Activated effector memory CD4-positive, alpha-beta T cell treated with anti-CD3 and anti-CD28 coated beads, Interleukin-2, amount 50 U/mL, for 16 hours (primary cell): ENCODE data around the gene WAPL.

Experiments
- DNase-seq: peaks from one replicate; pipeline ENCODE4 v3.0.0-alpha.2; 2020

WAPL gene

DNA sequence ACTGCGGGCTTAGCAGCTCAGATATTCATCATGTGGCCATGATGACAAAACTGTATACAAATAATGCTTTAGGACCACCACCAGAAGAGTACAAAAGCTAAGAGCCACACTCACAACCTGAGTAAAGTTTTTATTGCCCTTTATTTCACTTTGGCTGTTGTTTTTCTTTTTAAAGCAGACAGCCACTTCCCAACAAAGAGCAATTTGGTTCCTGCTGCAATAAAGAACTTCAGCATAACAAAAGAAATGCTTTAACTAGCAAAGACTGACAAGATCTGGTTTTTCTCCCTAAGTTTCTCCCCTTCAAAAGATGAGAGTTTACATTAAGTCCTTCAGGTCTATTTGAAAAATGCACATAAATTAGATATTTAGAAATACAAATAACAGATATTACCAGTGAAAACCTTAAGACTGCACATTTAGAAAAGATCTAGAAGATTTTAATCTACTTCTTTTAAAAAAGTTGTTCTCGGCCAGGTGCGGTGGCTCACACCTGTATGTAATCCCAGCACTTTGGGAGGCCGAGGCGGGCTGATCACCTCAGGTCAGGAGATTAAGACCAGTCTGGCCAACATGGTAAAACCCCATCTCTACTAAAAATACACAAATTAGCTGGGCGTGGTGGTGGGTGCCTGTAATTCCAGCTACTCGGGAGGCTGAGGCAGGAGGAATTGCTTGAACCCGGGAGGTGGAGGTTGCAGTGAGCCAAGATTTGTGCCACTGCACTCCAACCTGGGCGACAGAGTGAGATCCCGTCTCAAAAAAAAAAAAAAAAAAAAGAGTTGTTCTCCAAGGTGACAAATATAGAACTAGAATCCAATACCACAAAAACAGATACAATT is 59.4 kb downstream of the WAPL start:
- no peak for DNase-seq

GRCh38 chr10:86451604-86451960 is 70.0 kb downstream of the WAPL start:
- no peak for DNase-seq

DNA sequence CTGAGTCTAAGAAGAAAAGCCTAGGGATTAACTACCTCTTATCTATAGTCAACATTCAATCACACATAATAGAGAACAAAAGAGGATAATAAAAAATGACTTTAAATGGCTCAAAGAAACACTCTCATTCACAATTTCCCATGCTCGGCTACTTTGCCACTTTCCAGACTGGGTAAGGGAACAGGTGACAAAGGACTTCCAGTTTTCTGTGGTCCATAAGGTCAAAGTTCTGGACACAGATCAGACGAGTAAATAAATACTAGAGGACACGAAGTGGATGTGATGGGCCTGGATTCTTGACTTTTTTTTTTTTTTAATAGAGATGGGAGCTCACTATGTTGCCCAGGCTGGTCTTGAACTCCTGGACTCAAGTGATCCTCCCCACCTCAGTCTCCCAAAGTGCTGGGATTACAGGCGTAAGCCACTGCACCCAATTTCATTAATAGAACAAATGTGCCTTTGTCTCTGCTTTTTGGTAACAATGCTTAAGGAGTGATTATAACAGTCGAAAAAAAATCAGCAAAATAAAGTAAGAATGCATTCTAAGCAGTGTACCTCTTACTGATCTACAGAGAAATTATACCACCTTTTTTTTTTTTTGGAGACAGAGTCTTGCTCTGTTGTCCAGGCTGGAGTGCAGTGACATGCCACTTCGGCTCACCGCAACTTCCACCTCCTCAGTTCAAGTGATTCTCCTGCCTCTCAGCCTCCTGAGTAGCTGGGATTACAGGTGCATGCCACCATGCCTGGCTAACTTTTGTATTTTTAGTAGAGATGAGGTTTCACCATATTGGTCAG is 70.6 kb downstream of the WAPL start:
- DNase-seq: no peak

GRCh38 chr10:86449926-86450558 is 71.5 kb downstream of the WAPL start:
- DNase-seq: no peak

- no peak for DNase-seq
These were observed 74.2 kb downstream of the WAPL start for GRCh38 chr10:86447432-86447831.

GRCh38 chr10:86446987-86447386 is 74.6 kb downstream of the WAPL start:
- DNase-seq: no peak

- no peak for DNase-seq
These were observed 75.2 kb downstream of the WAPL start for GRCh38 chr10:86446440-86446839.

- no peak for DNase-seq
These were observed 77.7 kb downstream of the WAPL start for GRCh38 chr10:86443936-86444335.

- DNase-seq: no peak
These were observed 78.5 kb downstream of the WAPL start for GRCh38 chr10:86443069-86443468.

DNA sequence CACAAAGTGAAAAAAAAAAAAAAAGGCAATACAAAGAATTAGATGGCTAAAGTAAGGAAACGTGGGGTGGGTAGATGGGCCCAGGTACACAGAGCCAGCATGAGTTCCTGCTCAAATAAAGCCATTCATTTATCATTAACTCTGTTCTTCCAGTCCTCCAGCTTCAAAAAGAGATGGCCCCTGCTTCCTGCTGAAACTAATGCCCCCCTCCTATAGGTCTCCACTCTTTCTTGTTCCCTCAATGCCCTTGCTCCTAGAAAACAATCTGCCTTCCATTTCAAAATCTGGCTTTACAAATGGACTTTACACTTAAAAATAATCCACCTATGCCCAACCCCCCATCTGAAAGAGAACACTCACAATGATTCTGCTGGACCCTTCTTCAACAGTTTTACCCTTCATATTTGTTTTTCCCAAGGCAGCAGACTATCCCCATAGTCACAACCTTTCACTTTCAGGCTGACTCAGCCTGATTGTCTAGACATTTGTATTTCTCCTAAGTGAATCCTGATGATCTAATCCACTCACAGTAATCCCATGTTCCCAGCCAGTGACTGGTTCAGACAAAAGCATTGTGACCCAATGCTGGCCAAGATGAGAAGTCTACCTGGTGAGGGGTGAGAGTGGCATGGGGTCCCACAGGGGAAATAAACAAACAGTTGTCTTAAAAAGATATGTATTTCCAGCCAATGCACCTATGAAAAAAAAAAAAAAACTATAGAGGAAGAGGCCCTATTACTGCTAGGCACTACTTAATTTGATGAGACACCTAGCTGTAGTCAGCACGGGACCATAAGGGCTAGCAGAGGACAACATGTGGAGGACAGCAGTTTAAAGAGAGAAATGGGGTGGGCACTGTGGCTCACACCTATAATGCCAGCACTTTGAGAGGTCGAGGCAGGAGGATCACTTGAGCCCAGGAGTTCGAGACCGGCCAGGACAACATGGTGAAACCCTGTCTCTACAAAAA is 80.4 kb downstream of the WAPL start:
- DNase-seq: no peak

DNA sequence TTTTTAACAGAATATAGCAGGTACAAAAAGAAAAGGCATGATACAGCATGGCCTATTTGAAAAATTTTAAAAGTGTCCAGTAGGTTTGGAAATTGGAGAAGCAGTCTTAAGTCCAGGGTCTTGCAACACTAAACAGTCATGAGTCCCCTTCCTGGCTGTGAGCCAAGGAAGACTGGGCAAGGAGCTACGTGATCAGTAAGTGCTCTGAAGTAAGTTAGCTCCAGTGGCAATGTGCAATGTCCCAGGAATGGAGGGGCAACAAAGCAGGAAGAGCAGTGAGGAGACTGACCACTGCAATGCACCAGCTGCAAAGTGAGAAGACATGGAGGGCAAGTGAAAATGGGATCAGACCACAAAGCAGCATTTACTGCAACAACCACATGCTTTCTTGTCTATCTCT is 82.0 kb downstream of the WAPL start:
- DNase-seq: no peak

DNA sequence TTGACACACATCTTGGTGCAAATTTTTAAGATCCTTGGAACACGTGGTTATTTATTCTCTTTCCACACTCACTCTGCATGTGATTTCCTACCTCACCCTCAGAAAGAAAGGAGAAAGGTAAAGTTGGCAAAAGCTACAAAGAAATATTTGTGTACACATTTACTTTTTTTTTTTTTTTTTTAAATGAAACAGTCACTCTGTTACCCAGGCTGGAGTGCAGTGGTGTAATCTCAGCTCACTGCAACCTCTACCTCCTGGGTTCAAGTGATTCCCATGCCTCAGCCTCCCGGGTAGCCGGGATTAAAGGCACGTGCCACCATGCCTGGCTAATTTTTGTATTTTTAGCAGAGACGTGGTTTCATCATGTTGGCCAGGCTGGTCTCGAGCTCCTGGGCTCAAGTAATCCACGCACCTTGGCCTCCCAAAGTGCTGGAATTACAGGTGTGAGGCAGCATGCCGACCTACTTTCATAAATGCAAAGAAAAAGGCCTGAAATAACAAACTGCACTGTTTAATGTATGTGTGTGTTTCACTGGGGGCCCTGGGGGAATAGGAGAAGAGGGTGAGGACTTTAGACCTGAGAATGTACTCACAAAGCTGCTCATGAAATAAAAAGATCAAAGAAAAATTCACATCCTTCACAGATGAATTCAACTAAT is 83.4 kb downstream of the WAPL start:
- DNase-seq: no peak

DNA sequence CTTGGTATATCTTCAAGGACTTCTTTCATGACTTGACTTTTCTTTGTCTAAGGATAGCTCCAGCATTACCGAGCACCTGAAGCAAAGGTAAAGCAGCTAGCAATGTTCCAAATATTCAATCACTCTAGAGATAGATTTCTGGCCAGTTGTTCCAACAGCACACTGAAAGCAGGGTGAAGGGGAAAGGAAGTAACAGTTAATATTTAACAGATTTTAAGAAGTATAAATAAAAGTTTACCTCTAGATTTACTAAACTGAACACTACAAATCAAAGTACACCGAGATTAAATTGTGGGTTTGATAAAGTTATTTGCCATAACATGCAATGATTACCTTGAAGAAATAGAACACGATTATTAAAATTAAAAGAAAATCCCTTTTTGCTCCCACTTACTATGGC is 84.1 kb downstream of the WAPL start:
- DNase-seq: no peak

- no peak for DNase-seq
These were observed 84.6 kb downstream of the WAPL start for GRCh38 chr10:86436963-86437362.

GRCh38 chr10:86434656-86435055 is 86.9 kb downstream of the WAPL start:
- no peak for DNase-seq

- no peak for DNase-seq
These were observed 97.9 kb downstream of the WAPL start for GRCh38 chr10:86423739-86424138.

GRCh38 chr10:86419101-86419500 is 102.5 kb downstream of the WAPL start:
- no peak for DNase-seq

- DNase-seq: no peak
These were observed 106.0 kb downstream of the WAPL start for GRCh38 chr10:86415583-86415982.

DNA sequence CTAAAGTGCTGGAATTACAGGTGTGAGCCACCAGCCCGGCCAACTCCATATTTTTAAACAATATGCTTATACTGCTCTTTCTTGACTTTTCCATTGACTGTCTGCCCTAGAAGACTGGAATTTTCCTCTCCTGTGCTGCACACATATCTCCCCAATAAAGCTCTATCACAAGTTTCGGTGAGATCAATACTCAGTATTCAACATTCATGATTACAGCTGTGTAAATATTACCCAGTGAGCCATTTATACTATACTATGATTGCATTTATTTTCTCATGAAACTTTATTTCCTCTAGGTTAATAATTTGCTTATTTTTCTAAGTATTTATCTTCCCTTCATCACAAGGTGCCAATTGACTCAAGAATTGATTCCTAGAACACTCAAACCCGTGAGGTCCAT is 106.5 kb downstream of the WAPL start:
- no peak for DNase-seq

DNA sequence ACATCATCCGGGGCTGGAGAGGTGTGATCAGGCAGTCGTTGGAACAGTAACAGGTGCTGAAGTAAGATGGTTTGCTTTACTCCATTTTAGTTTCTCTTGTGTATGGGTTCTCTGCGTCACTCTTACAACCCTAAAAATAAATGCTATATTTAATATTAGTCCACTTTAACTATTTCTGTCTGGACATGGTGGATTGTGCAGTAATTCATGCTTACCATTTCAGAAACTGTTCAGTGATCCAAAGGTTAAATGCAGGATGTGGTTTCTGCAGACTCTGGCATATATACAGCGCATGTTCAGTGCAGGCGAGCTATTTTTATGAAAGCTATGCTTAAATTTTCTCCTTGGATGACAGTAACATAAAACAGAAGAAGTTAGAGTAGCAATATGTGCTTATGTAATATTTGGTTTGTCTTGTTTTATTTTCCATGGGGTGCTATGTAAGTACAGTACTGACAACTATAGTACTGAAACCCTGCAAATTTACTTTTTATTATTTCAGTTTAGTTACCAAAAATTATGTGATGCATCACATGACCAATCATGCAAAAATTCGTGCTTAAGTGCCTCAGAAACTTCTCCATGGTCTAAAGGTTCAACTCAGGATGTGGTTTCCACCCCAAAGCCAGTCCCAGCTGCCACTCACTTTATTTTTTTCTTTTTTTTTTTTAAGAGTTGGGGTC is 108.4 kb downstream of the WAPL start:
- no peak for DNase-seq

GRCh38 chr10:86411852-86412560 is 109.6 kb downstream of the WAPL start:
- DNase-seq: no peak
